22Rv1 (cell line): ENCODE measurements around the gene SYCN.

Experiments used
- CTCF ChIP-seq: fragments of 450-650 bp; IDR thresholded peaks from 2 replicates; pipeline ENCODE4 v1.5.1; 2017; ENCODE audit warnings: mild to moderate bottlenecking
- ZFX ChIP-seq: fragments of 450-650 bp; IDR thresholded peaks from 2 replicates; pipeline ENCODE4 v1.6.1; 2017; ENCODE audit warnings: antibody characterized with exemption, borderline replicate concordance

GRCh38 chr19:39218230-39219007 is 14.4 kb upstream of the SYCN start:
- TF ChIP-seq CTCF (no peak), ZFX (no peak)
